Stimulated activated CD4-positive, alpha-beta T cell treated with anti-CD3 and anti-CD28 coated beads, Interleukin-15, amount 100 ng/mL, for 24 hours (primary cell): Measurements from ENCODE around the gene DSTYK.
A peak's percentile ranks its signal among the peaks of the same experiment; 100 is the strongest.
"Not testable (repeated sequence)": the region's sequence is repeated elsewhere in the genome, so short reads cannot be mapped to it uniquely, and the experiment has no call there.

Experiments
- DNase-seq: peaks from one replicate; pipeline ENCODE4 v3.0.0-alpha.2; 2020

The DSTYK gene

GRCh38 chr1:205240118-205240517, 28.6 kb upstream of the DSTYK start:
- no peak for DNase-seq

GRCh38 chr1:205239078-205239477, 27.6 kb upstream of the DSTYK start:
- no peak for DNase-seq

GRCh38 chr1:205237526-205238484, 26.3 kb upstream of the DSTYK start:
- DNase-seq = peak; percentile 83

- no peak for DNase-seq
These were observed 25.5 kb upstream of the DSTYK start for GRCh38 chr1:205236951-205237475.

GRCh38 chr1:205236526-205236925, 25.0 kb upstream of the DSTYK start:
- no peak for DNase-seq

GRCh38 chr1:205235951-205236350, 24.4 kb upstream of the DSTYK start:
- DNase-seq = no peak

GRCh38 chr1:205233986-205234385, 22.5 kb upstream of the DSTYK start:
- DNase-seq = not testable (repeated sequence)

GRCh38 chr1:205232945-205233397, 21.5 kb upstream of the DSTYK start:
- DNase-seq = no peak

GRCh38 chr1:205232127-205232820, 20.8 kb upstream of the DSTYK start:
- DNase-seq = no peak

- no peak for DNase-seq
These were observed 19.5 kb upstream of the DSTYK start for GRCh38 chr1:205230982-205231381.

- no peak for DNase-seq
These were observed 18.6 kb upstream of the DSTYK start for GRCh38 chr1:205229916-205230700.

GRCh38 chr1:205229399-205229871, 17.9 kb upstream of the DSTYK start:
- DNase-seq = peak; percentile 81

GRCh38 chr1:205228093-205228521, 16.6 kb upstream of the DSTYK start:
- DNase-seq = peak; percentile 26

- DNase-seq = peak; percentile 91
These were observed 16.1 kb upstream of the DSTYK start, which contains the start of gene TMCC2 for GRCh38 chr1:205227584-205228013. Gene TMCC2 (plus strand): TSS chr1:205227946. CDS start chr1:205228565, 619 bp downstream.

- DNase-seq = no peak
These were observed 15.5 kb upstream of the DSTYK start for GRCh38 chr1:205226868-205227583.

- no peak for DNase-seq
These were observed 14.6 kb upstream of the DSTYK start for GRCh38 chr1:205225901-205226765.

GRCh38 chr1:205224736-205225135, 13.2 kb upstream of the DSTYK start:
- DNase-seq = no peak

- DNase-seq = no peak
These were observed 8.9 kb upstream of the DSTYK start for GRCh38 chr1:205220421-205220820.

- no peak for DNase-seq
These were observed 5.9 kb upstream of the DSTYK start for GRCh38 chr1:205217418-205217817.

- no peak for DNase-seq
These were observed 5.1 kb upstream of the DSTYK start for GRCh38 chr1:205216588-205216987.

GRCh38 chr1:205214756-205215155, 3.3 kb upstream of the DSTYK start:
- DNase-seq = no peak
